Mucosa of descending colon (tissue), 3 donors: ENCODE data around the gene BBOF1. TPM values are rescaled to one million over a fixed set of nuclear protein-coding genes. Genes with fewer than 3 reads are reported as not detected.

Source experiments
- ATAC-seq: fragments of 200-7000 bp; cut with Tn5 transposase; one replicate; pipeline ENCODE4 v1.9.1; 2020; ENCODE audit warnings: mild to moderate bottlenecking, moderate library complexity
- DNase-seq, 3 donors: peaks; one replicate each; pipeline ENCODE4 v3.0.0-alpha.2; 2020
- H3K36me3 ChIP-seq: fragments of 200-600 bp; one replicate; pipeline ENCODE4 v1.8.0; 2021; ENCODE audit warnings: low read depth, mild to moderate bottlenecking
- H3K4me1 ChIP-seq: fragments of 200-600 bp; one replicate; pipeline ENCODE4 v1.8.0; 2021; ENCODE audit warnings: low read depth, mild to moderate bottlenecking
- H3K4me3 ChIP-seq: fragments of 200-600 bp; one replicate; pipeline ENCODE4 v1.8.0; 2021; ENCODE audit warnings: mild to moderate bottlenecking
- H3K9me3 ChIP-seq: fragments of 200-600 bp; one replicate; pipeline ENCODE4 v1.8.0; 2021; ENCODE audit warnings: mild to moderate bottlenecking
- intact Hi-C, 2 donors: fragments of 100-400 bp; cut with DNase I in 1 of 2; cut with micrococcal nuclease in 1 of 2; formaldehyde crosslinking; loops; one replicate each; pipeline versions ENCODE4 v1.11.0 to v1.11.1; 2022; cut with DNase I, micrococcal nuclease
- total RNA-seq, 3 donors: library from RNA; stranded (reverse); fragmentation: NEBNext Ultra II Directional in 2 of 3; extraction: Animal tissue kit (Norgen Biotek cat#: 25700) in 2 of 3; gene quantifications; one replicate each; pipeline versions ENCODE4 v1.2.1 to v1.2.4, GENCODE V29; 2021 to 2023
- TF ChIP-seq, protein P1 (sequence below): fragments of 200-600 bp; IDR thresholded peaks from one replicate; pipeline ENCODE4 v1.8.0; 2022; ENCODE audit warnings: antibody characterized with exemption, mild to moderate bottlenecking
- donor health status: DM: no; HTN: no; CAD: no; lungs with moderate emphysema.
- donor health status: DM: no; HTN: no; CAD: no.
- donor health status: DM: no; HTN: yes; CAD: no.

BBOF1 gene
- total RNA-seq, 3 donors from 2014 or later = 3.9 to 6.8 (median 4.1) TPM

DNA sequence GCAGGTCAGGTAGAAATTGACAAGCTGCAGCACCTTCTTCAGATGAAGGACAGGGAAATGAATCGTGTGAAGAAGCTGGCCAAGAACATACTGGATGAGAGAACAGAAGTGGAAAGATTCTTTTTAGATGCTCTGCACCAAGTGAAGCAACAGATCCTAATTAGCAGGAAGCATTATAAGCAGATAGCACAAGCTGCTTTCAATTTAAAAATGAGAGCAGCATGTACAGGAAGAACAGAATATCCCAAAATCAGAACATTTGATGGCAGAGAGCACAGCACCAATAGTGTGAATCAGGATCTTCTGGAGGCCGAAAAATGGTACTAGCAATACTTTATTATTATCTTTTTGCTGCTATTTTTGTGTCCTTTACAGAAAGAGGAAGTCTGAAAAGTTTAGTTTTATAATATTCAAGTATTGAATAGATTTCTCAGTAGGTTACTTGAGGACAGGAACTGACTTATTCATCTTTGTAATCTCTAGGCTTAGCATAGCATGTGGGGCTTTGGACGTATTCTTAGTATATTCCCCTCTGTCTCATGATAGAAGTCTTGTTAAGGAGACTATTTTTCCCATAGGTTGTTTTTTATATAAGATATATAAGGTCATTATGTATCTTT, 30.8 kb downstream of the BBOF1 start:
- Histone ChIP-seq H3K4me1 (no peaks in the 10 kb centered on the region), H3K36me3 (no peaks in the 10 kb centered on the region), H3K9me3 (no peaks in the 10 kb centered on the region), H3K4me3 (no peak overlapping the region)
- ATAC-seq = no peak
- TF ChIP-seq, protein P1, sequence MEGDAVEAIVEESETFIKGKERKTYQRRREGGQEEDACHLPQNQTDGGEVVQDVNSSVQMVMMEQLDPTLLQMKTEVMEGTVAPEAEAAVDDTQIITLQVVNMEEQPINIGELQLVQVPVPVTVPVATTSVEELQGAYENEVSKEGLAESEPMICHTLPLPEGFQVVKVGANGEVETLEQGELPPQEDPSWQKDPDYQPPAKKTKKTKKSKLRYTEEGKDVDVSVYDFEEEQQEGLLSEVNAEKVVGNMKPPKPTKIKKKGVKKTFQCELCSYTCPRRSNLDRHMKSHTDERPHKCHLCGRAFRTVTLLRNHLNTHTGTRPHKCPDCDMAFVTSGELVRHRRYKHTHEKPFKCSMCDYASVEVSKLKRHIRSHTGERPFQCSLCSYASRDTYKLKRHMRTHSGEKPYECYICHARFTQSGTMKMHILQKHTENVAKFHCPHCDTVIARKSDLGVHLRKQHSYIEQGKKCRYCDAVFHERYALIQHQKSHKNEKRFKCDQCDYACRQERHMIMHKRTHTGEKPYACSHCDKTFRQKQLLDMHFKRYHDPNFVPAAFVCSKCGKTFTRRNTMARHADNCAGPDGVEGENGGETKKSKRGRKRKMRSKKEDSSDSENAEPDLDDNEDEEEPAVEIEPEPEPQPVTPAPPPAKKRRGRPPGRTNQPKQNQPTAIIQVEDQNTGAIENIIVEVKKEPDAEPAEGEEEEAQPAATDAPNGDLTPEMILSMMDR = no peak
- intact Hi-C loops = no loop called here
- no peak for DNase-seq

DNA sequence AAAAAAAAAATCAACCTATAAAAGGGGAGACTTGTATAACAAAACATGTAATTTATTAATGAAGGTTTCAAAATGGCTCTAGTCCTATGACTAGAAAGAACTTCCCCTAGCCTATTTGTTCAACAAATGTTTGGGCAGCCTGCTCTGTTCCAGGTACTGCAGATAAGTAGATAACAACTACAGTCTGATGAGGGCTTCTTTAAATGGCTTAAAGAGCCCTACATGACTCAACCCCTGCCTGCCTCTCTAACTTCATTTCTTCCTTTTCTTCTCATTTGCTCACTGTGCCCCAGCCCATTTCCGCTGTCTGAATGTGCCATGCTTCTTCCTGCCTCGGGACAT, 43.6 kb downstream of the BBOF1 start:
- no peak overlapping the region for H3K4me3 ChIP-seq
- no peaks in the 10 kb centered on the region for H3K4me1 ChIP-seq
- H3K9me3 ChIP-seq = no peaks in the 10 kb centered on the region
- ATAC-seq (no peak), DNase-seq (no peak)
- H3K36me3 ChIP-seq = no peaks in the 10 kb centered on the region
- intact Hi-C loops = no loop called here
- TF ChIP-seq, protein P1 = no peak

DNA sequence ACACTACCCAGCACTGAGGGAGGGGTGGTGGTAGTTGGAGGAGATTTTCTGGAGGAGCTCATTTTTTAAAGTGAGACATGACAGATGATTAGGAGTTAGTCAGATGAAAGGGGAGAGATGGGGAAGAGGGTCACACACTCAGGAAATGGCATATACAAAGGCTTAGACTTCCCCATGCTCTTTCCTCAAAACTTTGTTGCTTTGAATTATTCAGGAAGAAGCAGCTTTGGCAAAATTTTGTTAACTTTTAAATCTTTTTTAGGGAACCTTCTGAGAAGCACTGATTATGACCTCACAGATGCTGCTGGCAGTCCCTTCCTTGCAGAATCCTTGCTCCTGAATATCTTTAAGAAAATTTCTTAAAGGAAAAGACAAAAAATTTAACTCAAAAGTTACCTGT, 45.3 kb downstream of the BBOF1 start:
- DNase-seq = no peak
- no peaks in the 10 kb centered on the region for H3K4me1 ChIP-seq
- intact Hi-C loops = no loop called here
- TF ChIP-seq, protein P1 = no peak
- no peaks in the 10 kb centered on the region for H3K9me3 ChIP-seq
- H3K4me3 ChIP-seq = no peak overlapping the region
- H3K36me3 ChIP-seq = no peaks in the 10 kb centered on the region
- no peak for ATAC-seq

DNA sequence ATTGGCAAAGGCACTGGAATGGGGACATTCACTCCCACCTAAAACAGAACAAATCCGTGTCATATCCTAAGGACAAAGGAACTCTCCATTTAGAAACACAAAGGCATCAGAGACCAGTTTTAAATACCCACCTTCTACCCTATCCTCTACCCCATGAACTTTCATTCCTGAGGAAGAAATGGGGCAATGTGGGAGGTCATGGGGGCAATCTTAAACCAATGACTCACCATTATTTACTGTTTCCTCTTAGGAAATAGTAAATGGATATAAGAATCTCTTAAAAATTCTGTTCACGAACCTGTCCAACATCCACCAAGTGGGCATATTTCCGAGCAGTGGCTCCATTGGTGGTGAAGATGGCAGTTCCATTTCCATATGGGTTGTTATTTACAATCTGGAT, 45.7 kb downstream of the BBOF1 start:
- H3K36me3 ChIP-seq = no peaks in the 10 kb centered on the region
- H3K4me1 ChIP-seq = no peaks in the 10 kb centered on the region
- TF ChIP-seq, protein P1 = no peak
- H3K4me3 ChIP-seq = no peak overlapping the region
- no peak for DNase-seq
- no peaks in the 10 kb centered on the region for H3K9me3 ChIP-seq
- no peak for ATAC-seq
- intact Hi-C loops = no loop called here

DNA sequence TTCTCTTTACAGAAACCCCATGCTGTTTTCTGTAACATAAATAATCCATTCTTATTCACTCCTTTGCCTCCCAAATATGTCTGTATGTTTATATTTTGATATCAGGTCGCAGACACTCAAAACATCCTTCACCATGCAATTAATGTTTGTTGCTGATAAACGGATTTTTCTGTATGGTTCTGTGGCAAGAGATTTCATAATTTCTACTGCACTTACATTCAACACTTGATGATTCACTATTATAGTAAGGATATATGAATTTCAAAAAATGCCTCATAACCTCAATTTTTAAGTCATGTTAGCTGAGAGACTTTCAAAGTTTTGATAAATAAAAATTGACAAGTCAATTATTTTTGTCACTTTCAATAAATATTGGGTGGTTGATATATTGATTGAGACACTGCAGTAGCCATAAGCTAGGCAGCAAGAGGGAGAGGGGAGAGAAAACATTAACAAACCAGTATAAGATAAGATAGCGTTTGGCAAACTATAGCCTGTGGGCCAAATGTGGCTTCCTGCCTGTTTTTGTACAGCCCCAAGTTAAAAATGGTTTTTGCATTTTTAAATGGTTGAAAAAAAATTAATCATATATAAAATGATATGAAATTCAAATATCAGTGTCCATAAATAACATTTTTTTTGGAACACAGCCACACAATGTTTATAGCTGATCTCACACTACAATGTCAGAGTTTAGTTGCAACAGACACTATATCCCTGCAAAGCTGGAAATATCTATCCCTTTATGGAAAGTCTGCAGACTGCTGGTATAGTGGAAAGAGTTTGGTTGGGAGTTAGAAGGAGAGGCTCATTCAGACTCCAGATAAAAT, 46.8 kb downstream of the BBOF1 start:
- DNase-seq (no peak), ATAC-seq (no peak)
- no peaks in the 10 kb centered on the region for H3K36me3 ChIP-seq
- no peaks in the 10 kb centered on the region for H3K9me3 ChIP-seq
- TF ChIP-seq, protein P1 = no peak
- H3K4me3 ChIP-seq = no peak overlapping the region
- intact Hi-C loops = no loop called here
- H3K4me1 ChIP-seq = no peaks in the 10 kb centered on the region
